Smooth muscle cell of the coronary artery (primary cell): Measurements from ENCODE around the gene ZFP14. TPM values are rescaled to one million over a fixed set of nuclear protein-coding genes. Genes with fewer than 3 reads are reported as not detected.

Experiments
- total RNA-seq: library from RNA; depleted of rRNA; stranded (reverse); fragments of >200 nt; gene quantifications from 2 replicates; pipeline ENCODE4 v1.2.3, GENCODE V29; 2014; ENCODE audit warnings: low replicate concordance

The ZFP14 gene
- 2.9 and 6.6 TPM in 2 replicates for total RNA-seq

DNA sequence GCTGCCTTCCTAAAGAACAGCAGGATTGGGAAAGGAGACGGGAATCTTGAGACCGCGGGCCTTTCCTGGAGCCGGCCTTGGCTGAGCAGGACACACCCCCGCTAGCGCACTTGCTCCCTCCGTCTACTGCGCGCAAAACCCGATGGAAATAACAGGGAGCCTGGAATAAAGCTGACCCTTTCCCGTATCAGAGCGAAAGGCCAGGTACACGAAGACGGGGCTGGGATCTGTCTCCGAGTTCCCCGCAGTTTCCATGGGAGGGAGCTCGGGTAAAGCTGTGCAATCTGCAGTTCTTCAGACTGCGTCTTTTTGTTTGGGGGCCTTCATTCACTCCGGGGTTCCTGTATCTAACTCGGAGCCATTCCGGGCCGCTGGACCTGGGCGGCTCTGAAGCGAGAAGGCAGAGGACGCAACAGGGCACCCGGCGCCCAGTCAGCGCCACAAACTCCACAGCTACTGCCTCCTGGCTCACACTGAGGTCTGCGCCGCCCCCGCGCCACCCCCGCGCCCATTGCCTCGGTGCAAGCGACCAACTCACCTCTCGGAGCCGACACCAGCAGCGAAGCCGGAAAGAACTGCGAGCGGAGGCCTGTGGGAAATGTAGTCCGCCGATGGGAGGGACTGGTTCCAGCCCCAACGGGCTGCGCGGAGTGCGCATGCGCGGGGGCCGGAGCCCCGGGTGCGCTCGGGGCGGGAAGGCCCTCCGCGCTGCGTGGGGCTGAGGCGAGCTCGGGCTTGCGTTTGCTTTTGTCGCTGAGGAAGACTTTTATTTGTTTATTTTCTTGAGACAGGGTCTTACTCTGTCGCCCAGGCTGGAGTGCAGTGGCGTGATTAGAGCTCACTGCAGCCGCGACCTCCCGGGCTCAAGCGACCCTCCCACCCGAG, at the start of gene ZFP14:
Gene ZFP14, minus strand, starts transcription at position 577 of the 885 bp plus-strand sequence. CDS start 11,309 bp downstream, outside the sequence.

DNA sequence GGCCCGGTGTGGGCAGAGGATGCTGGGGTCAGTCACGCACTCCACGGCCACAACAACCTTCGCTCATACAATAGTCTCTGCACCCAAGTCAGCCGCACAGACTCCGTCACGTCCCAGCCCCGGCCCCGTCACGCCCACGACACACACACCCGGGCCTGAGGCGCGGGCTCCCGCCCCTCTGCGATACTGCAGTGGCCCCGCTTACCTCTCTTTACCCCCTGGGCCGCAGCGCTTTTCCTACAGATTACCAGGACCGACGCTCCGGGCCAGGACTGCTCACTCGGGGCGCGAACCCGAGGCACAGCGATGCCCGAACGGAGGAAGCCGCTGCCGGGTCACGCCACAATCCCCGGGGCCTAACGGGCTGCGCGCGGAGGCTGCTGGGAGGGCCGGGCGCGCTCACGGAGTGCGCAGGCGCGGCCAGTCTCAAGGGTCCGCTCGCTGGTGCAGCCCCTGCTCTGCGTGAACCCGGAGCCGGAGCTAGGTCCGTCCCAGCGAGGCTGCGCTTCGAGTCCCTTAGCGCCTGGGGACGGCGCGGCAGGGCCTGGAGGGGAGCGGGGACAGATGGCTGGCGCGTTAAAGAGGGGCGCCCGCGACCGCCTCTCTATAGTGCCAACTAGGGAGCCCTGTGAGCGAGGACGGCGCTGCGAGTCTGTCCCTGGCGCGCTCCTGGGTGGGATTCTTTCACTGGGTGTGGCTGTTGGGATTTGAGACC, 39.4 kb upstream of the ZFP14 start, which contains the start of gene ZFP82:
Gene ZFP82, minus strand, starts transcription at position 358 of the 715 bp plus-strand sequence. CDS start 8,855 bp downstream, outside the sequence.

Other genes with a start within 250 kb of the ZFP14 start
- gene CAPNS1, start 239.1 kb downstream of the ZFP14 start, total RNA-seq = 535 and 598 TPM in 2 replicates
- 50.9 and 81.3 TPM in 2 replicates for gene COX7A1, start 226.8 kb downstream of the ZFP14 start, total RNA-seq
- gene ZNF565, start 164.5 kb downstream of the ZFP14 start, total RNA-seq = 5.0 and 10.2 TPM in 2 replicates
- gene ZNF146, start 164.1 kb downstream of the ZFP14 start, total RNA-seq = 78.7 and 94.9 TPM in 2 replicates
- 4.9 and 5.9 TPM in 2 replicates for gene ZFP82, start 39.4 kb upstream of the ZFP14 start, total RNA-seq
- 8.4 and 9.4 TPM in 2 replicates for gene ZNF566, start 110.4 kb upstream of the ZFP14 start, total RNA-seq
- gene ZNF260, start 149.1 kb upstream of the ZFP14 start, total RNA-seq = 6.2 and 8.0 TPM in 2 replicates
- gene ZNF529, start 194.1 kb upstream of the ZFP14 start, total RNA-seq = 8.5 and 10.4 TPM in 2 replicates
- gene ZNF382, start 226.1 kb upstream of the ZFP14 start, total RNA-seq = 3.7 and 7.3 TPM in 2 replicates